Coronary artery (tissue), 2 donors: ENCODE data around the gene KHSRP.

Experiments used
- DNase-seq: peaks from one replicate; pipeline ENCODE4 v3.0.0-alpha.2; 2017; ENCODE audit warnings: low spot score
- H3K27ac ChIP-seq, 2 donors: fragments of 200-600 bp; sonication (generic); one replicate each; pipeline ENCODE4 v1.5.1; 2016 to 2019
- H3K4me3 ChIP-seq: fragments of 200-600 bp; sonication (generic); 2 replicates; pipeline ENCODE4 v1.5.1; 2016; ENCODE audit warnings: mild to moderate bottlenecking, moderate library complexity
- CTCF ChIP-seq: fragments of 200-600 bp; sonication (generic); IDR thresholded peaks from one replicate; pipeline ENCODE4 v1.5.1; 2019; ENCODE audit warnings: antibody characterized with exemption

KHSRP gene

GRCh38 chr19:6451583-6452222 lies 27.1 kb upstream of the KHSRP start:
- no peak for TF ChIP-seq CTCF
- DNase-seq, result no peak
- Histone ChIP-seq H3K4me3 (no peak overlapping the region), H3K27ac (no peak overlapping the region)

- no peak for DNase-seq
- no peak for TF ChIP-seq CTCF
- H3K4me3 ChIP-seq, result no peak overlapping the region
- no peak overlapping the region for H3K27ac ChIP-seq
These were observed 25.6 kb upstream of the KHSRP start for GRCh38 chr19:6450166-6450565.

GRCh38 chr19:6448045-6448444 lies 23.4 kb upstream of the KHSRP start:
- Histone ChIP-seq H3K4me3 (no peak overlapping the region), H3K27ac (no peak overlapping the region)
- TF ChIP-seq CTCF, result no peak
- DNase-seq, result no peak

- no peak for DNase-seq
- no peak for TF ChIP-seq CTCF
These were observed 21.8 kb upstream of the KHSRP start for GRCh38 chr19:6446452-6446851.

GRCh38 chr19:6443986-6444385 lies 19.4 kb upstream of the KHSRP start:
- DNase-seq, result no peak
- Histone ChIP-seq H3K4me3 (no peak overlapping the region), H3K27ac (no peak overlapping the region)
- no peak for TF ChIP-seq CTCF

More at GRCh38 chr19:6446452-6446851, 21.8 kb upstream of the KHSRP start:
- H3K27ac ChIP-seq, result no peak overlapping the region
- no peak overlapping the region for H3K4me3 ChIP-seq

GRCh38 chr19:6442087-6442688 lies 17.6 kb upstream of the KHSRP start:
- DNase-seq, result no peak
- no peak overlapping the region for H3K4me3 ChIP-seq
- no peak for TF ChIP-seq CTCF
- no peak overlapping the region for H3K27ac ChIP-seq

- Histone ChIP-seq H3K27ac (no peak overlapping the region), H3K4me3 (no peak overlapping the region)
- no peak for TF ChIP-seq CTCF
- DNase-seq, result no peak
These were observed 16.3 kb upstream of the KHSRP start for GRCh38 chr19:6440905-6441304.
